Neural progenitor cell (in vitro differentiated cells): ENCODE measurements around the gene TPD52L2.

Experiments used
- CTCF ChIP-seq: fragments of 200-600 bp; sonication (generic); IDR thresholded peaks from 2 replicates; pipeline ENCODE4 v1.5.1; 2017; ENCODE audit warnings: antibody characterized with exemption, mild to moderate bottlenecking
- EZH2 ChIP-seq: fragments of 200-600 bp; sonication (generic); IDR thresholded peaks from 2 replicates; pipeline ENCODE4 v1.6.1; 2017; ENCODE audit warnings: antibody characterized with exemption, mild to moderate bottlenecking, moderate library complexity
- EZH2phosphoT487 ChIP-seq: fragments of 200-600 bp; sonication (generic); IDR thresholded peaks from 2 replicates; pipeline ENCODE4 v1.6.1; 2017; ENCODE audit warnings: antibody characterized with exemption

GRCh38 chr20:63895202-63895951, 30.3 kb downstream of the TPD52L2 start:
- TF ChIP-seq CTCF (no peak), EZH2 (no peak), EZH2phosphoT487 (no peak)
